NCI-H2196 (cell line): ENCODE results near the gene ARHGEF28.

Source experiments
- DNase-seq: peaks from one replicate; lab custom pipeline; 2025; ENCODE audit not compliant: unreplicated experiment; lab: John Stamatoyannopoulos, UW

Gene ARHGEF28

DNA sequence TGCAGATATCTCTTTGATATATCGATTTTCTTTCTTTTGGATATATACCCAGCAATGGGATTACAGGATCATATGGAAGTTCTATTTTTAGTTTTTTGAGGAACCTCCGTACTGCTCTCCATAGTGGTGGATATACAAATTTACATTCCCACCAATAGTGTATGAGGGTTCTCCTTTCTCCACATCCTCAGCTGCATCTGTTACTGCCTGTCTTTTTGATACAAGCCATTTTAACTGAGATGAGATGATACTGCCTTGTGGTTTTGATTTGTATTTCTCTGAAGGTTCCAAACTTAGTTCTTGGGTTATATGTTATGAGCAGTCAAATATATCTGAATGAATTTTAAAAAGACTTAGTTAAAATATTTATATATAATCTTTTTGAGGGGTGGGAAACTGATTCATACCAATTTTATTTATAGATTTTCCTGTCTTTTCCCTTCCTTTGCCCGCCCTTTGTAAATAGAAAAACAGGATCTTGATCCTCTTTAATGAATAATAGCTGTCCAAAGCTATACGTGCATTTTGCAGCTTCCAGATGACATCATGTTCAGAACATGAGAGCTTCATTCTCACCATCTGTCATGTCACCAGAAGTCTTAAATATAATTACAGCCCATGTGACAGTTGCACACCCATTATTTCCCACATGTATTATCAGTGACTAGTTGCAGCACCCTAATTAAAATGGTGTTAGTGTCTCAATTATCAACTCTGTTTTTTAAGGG, 6.2 kb upstream of the ARHGEF28 start:
- no peak for DNase-seq

DNA sequence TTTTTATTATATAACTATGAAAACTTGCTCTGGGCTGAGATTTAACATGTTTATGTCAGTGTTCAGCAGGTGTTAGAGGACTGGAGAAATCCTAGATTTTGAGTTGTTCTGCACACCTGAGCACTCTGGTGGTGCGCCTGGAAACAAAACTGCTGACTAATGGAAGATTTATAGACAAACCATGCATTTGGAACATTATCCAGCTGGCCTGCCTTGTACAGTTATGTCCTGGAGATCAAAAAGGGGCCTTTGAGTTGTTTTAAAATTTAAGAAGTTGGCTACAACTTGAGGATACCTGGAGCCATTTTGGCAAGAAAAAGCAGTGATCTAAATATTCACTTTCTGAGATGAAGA, 5.7 kb upstream of the ARHGEF28 start:
- no peak for DNase-seq

DNA sequence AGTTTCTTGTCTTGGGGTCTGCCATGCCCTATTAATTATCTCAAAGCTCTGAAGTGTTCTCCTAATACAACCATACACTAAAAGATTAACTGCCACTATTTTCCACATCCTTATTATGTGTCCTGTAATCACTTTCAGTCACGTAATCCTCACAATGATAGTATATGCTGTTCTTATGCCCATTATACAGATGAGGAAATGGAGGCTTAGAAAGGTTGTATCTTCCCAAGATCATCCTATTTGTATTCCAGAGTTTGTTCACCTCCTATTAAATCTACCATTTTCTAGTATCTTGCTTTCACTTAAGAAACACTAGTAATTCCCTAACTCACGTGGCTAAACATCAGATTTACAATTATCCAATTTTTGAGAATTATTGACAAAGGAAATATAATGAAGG, 2.9 kb upstream of the ARHGEF28 start:
- no peak for DNase-seq

DNA sequence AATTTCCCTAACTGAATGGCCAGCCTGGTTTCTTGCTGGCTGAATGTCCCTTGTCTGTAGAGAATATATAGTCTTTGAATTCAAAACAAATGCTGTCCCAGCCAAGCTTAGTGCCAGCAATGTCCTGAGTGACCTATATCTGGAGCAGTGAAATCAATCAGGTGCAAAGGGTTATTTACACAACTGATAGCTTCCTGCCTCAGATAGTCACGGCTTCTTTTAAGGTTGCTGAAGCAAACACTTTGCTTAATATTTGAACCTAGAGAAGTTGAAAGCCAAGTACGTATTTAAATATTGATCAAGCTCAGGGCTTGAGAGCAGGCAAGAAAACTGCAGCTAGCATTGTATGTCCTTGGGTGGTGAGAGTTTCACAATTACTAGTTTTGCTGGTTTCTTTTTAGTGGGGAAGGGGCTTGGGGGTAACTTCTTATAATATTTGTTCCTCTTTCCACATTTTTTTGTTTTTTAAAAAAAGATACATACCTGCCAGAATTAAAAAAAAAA, 2.0 kb upstream of the ARHGEF28 start:
- peak; percentile 6 for DNase-seq

DNA sequence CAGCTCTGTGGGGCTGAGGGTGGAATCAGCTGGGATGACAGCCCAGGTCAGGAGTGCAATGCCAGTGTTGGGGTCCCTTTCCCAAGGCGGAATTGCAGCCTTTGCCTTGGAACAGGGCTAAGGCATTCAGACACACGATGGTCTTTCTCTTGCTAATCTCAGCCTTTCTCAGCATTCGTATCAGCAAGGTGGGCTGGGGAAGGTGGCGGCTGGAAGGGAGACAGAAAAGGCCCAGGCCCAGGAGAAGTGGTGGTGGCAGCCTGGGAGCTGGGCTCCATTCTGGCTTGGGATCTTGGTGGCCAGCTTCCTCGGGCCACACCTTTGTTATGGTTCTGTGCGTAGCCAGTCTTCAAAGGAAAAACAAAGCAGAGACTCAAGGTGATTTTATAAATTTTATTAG, 1.1 kb upstream of the ARHGEF28 start:
- DNase-seq = no peak

DNA sequence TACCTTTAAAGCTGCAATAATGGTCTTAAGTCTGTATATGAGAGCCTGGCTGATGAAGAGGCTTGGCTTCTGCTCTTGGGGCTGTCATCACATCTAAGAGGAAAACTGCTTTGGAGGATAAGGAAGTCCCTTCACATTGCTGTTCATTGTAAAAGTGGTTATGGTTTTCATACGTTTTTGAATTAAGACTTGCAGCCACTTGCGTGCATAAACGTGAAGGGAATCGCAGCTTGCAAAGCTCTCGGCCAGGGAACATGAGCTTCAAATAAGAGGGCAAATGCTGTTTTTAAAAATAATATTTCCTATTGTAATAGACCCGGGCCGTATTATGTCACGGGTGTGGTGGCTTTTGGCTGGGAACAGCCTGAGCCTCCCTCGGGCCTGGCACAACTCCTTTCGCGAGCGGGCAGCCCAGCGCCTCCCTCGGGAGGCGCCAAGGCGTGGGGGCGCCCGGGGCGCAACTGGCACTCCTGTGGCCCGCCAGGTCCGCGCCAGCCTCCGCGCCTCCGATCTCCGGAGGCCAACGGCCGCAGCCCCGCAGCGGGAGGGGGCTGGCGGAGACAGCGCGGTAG, 538 bp upstream of the ARHGEF28 start:
- DNase-seq = no peak

DNA sequence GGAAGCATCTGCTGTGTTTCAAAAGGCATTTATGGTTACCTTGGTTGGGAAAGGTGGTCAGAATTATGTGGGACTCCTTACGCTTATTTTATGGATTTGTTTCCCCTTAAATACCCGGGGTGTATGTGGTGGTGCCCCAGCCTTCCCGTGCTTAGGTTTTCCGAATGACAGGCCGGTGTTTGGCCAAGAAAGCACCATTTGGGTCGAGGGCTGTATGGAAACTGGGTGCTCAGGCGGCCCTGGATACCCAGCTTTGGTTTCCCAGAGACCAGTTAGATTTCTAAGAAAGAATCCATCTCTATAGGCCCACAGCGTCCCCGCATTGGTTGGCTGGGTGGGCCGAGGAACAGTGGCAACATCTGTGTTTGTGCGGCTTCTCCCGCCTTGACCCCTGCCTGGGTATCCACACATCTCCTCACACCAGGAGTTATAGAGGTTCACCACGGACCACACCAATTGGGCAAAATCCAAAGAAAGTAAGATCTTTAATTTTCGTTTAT, 868 bp downstream of the ARHGEF28 start:
- DNase-seq = no peak

DNA sequence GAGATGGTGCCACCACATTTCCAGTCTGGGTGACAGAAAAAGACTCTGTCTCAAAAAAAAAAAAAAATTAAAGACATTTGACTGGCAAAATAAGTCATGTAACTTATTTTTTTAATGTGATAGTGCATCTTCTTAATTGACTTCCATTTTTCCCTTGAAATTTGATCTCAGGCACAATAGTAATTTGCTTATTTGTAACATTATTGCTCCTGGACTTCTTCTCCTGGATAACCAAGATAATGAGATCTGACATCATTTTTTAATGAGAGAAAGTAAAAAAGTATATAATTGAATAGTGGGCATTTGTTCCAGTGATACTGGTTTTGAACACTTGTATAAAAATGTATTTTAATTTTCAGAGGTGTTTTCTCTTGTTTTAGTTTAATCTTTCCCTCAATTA, 3.5 kb downstream of the ARHGEF28 start:
- no peak for DNase-seq

DNA sequence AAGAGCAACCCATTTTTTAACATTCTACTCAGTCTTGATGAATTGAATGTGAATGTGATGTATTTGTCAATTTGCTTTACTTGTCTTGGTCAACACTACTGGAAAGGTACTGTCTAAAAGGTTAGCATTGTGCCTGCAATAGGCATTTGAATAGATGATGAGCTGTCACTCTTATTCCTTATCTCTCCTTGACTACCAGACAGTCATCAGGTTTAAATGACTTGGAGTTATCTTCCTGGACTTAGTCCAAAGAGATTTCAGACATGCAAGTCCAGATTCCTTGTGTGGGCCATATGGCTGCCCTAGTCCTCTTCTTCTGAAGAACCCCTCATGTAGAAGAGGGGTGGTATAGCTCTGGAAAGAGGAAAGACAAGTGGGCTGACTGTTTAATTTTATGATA, 4.8 kb downstream of the ARHGEF28 start:
- no peak for DNase-seq

DNA sequence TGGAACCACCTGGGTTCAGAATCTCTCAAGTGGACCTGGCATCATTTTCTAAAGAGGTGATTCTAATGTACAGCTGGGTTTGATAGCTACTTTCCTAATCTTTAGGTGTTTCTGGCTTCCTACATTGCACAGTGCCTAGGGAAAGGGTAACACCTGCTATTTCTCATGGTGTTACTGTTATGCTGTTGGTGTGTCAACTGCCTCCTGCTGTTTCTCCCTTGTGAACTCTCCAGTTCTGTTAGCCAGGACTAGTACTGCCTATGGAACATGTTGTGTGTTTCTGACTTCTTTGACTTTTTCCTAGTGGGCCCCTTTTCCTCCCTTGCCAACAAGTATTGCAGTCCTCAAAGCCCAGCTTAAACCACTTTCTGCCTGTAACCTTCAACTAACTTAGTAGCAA, 5.5 kb downstream of the ARHGEF28 start:
- DNase-seq = no peak

DNA sequence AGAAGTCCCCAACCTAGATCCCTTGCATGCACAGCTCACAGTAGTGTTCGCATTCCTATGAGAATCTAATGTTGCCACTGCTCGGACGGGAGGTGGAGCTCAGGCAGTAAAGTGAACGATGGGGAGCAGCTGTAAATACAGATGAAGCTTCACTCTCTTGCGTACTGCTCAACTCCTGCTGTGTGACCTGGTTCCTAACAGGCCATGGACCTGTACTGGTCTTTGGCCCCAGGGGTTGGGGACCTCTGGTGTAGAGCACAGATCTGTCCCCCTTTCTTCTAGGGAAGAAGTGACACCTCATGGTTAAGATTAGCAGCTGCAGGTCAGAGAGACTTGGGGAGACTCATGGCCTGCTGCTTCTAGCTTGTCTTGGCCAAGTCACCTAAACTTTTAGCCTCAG, 7.1 kb downstream of the ARHGEF28 start:
- no peak for DNase-seq

DNA sequence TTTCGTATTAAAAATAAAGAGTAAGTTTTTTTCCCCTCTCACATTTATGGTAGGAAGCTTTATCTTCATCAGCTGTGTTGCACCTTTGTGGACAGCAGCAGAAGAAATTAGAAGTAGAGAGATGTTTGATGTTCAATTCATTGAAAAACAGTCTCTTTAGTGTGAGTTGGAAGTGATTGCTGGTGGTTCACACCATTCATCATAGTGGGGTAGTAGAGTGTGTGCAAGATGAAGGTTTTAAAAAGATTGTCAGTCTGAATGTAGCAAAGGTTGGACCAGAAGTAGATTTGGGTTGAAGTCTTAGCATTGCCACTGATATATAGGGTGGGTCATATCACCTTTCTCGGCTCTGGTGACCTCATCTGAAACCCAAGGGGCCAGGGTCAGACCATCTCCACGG, 10.4 kb downstream of the ARHGEF28 start:
- no peak for DNase-seq

DNA sequence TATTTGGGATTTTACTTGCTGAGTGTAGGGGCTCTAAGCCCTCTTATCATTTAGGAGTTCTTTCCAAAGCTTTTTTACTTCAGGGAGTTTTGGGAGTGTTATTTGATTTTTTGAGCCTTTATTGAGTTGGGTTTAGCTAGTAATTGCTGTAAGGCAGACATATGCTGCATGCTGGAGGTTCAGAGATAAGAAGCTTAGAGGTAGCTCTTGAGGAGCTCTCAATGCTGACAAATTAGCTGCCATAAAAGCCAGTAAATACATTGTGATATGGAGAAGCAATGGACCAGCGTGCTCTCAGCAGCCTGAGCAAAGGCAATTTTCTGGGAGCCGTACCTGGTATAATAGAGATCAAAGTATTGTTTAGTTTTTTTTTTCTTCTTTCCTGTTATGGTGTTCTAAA, 11.6 kb downstream of the ARHGEF28 start:
- DNase-seq = no peak

DNA sequence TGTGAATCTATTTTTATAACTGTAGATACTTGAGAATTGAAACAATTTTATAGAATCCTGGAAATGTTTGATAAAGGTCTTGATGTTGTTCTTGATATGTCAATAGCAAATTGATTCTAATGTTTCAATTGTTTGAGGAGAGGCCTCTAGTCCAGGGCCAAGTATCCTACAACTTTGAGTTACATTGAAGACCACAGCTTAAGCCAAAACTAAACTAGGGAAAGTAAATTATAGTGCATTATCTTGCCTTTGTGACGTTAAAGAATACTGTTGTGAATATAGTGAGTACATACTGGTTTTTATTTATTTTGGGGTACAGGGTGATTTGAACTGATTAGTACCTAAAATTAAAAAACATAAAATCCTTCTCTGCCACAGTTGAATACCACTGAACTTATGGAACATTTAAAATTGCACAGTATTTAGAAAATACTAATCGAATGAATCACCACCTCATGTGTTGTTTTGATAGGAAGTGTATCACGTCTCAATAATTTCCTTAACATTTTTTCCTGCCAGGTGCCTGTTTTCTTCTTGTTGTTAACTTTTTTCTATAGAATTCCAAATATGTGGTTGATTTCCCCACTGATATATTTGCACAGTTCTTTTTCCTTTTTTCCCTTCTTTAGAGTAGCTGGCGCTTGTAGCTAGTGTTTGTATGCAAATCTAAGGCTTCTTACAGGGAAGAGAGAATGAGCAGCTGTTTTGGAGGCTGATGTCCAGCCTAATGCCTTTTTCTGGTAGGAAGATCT, 12.5 kb downstream of the ARHGEF28 start:
- no peak for DNase-seq

DNA sequence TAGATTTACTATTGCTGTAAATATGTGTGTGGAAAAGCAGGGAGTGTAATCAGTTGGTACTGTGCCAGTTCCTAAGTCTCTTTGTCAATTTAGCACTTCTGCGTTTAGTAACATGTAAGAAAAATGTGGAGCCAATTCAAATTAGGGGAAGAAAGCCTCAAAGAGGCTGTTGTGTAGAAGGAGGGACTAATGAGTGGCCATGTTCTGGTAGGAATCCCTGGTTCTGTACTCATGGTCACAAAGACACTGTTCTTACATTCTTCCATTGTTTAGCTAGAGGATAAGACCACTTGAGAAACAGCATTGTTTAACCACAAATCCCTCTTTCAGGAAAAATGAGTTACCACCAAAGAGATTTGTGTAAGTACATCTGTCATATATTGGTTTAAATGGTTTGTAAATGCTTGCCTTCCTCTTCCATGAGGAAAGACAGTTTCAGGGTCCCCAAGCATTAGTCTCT, 14.9 kb downstream of the ARHGEF28 start:
- DNase-seq = no peak

DNA sequence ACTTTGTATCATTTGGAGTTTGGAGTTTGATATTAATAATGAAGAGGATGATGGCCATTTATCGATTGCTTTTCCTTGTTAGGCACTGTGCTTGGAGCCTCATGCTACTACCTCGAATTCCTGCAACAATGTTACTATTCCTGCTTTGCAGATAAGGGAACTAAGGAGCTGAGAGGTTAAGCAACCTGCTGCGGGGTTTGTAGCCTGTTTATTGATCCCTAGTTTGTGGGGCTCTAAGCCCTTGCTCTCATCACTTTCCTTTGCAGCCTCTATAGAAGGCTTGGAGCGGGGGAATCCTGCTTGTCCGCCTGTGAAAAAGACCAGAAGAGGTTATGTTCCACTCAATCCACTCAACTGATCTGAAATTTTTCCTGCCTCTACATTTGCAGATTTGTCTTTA, 15.8 kb downstream of the ARHGEF28 start:
- DNase-seq = no peak

DNA sequence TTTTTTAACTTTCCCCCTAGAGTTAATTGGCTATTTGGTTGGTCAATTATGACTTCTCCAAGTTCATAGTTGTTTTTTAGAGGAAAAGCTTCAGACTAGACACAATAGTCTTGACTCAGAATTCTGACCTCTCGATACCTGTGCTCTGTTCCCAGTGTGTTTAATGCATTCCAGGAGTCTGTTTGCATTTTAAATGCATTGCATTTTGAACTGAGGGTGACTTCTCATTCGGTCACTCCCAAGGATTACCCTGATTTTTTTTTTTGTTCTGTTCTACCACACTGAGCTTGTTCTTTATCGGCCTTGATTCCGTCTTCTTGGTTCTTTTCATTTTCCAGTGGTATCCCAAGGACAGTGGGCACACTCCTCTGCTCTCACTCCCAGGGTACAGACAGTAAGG, 16.3 kb downstream of the ARHGEF28 start:
- no peak for DNase-seq

DNA sequence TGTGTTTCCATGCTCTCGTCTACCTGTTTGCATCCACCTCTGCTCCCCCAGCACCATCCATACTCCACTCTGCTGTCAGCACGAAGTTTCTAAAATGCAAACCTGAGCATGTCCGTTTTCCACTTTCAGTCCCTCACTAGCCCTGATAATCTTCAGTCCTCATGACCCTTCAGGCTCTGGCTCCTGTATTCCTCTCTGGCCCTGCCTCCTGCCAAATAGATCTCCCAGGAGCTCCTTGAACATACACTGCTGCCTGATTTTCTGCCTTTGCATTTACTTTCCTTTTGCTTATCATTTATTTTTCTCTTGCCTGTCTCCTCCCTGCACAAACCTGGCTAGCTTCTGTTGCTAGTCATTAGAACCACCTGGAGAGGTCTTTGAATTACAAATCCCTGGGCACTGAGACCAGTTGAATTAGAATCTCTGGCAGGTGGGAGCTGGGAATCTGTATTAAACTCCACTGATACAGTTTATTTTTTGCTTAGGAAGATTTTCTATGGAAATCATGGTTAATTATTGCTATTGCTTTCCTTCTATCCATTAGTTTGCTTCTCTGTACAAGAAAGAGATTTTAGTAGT, 18.5 kb downstream of the ARHGEF28 start:
- no peak for DNase-seq

DNA sequence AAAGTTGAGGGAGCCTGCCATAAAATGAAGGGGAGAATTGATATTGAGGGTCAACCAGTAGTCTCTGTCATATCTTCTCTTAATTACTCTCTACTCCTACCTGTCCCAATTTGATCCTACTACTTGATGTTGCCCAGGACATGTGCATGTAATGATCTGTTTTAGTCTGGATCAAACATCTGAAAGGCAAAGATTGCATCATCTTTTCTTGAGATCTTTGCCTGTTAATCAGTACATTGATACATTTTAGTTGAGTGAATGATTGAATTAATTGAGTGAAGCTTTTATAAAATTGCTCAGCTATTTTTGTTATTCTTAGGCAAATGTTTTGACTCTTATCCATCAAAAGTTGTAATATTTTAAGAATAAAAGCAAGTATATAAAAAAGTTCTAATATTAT, 21.7 kb downstream of the ARHGEF28 start:
- DNase-seq = no peak

DNA sequence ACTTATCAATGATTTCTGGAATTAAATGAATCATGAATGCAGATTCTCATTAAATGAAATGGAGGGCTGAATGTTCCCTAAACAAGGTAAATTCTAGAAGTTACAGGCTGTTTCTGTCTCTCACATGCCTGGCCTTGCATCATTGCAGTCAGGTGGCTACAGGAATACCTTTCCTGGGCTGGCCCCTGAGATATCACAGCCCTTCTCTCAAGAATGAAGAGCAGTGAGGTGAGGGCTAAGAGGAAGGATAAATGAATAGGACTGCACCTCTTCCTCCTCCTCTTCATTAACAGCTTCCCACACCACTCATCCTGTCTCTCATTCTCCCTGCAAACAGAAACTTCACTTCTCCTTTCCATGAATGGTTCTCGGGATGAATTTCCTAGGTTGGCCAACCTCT, 22.5 kb downstream of the ARHGEF28 start:
- no peak for DNase-seq

DNA sequence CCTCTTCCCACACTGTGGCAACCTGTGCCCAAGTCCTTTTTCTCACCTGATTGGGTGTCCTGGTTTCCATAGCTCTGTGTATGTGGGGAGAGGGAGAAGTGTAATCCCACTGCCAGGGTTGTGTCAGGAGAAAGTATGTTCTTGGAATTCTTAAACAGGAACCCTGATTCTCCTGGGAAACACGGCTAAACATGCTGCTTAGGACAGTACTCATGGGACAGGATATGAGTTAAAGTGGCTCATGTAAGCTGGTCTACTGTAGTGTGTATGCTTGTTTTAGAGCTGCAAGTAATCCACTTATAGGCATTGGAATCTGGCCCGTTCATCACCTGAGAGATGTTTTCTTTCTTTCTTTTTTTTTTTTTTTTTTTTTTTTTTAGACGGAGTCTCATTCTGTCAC, 23.9 kb downstream of the ARHGEF28 start:
- no peak for DNase-seq

DNA sequence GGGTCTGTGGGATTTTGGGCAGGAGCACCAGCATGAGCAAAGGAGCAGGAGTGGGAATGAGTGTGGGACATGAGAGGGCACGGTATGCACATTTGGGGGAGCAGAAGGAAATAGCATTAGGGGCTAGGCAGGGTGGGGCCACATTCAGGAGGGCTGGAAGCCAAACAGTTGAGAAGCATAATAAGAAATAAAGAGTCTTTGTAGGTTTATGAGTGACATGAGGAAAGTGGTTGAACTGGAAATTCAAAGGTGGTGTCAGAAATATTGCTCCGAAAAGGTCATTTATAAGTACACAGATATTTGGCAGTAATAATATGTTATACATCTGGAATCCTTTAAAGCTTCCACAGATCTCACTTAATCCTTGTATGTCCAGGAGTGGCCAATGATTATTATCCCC, 26.4 kb downstream of the ARHGEF28 start:
- DNase-seq = no peak
